GM23338 (cell line): ENCODE results near the gene FABP6. TPM values are rescaled to one million over a fixed set of nuclear protein-coding genes. Genes with fewer than 3 reads are reported as not detected.

Experiments used
- ATAC-seq: fragments of 200-7000 bp; cut with Tn5 transposase; 3 replicates; pipeline ENCODE4 v1.9.1; 2020
- DNase-seq: peaks from one replicate; pipeline ENCODE4 v3.0.0-alpha.2; 2015; ENCODE audit warnings: low spot score
- H2AFZ ChIP-seq: fragments of 200-600 bp; sonication (generic); 2 replicates; pipeline ENCODE4 v1.8.0; 2016; ENCODE audit warnings: antibody characterized with exemption, mild to moderate bottlenecking, moderate library complexity
- H3F3A ChIP-seq: fragments of 200-600 bp; sonication (generic); replicated peaks from 2 replicates; pipeline ENCODE4 v1.8.0; 2017; ENCODE audit warnings: antibody characterized with exemption, mixed run types, low read depth
- H3K27ac ChIP-seq: fragments of 200-600 bp; sonication (generic); 2 replicates; pipeline ENCODE4 v1.6.1; 2016; ENCODE audit warnings: low read depth
- H3K27me3 ChIP-seq: fragments of 200-600 bp; sonication (generic); 2 replicates; pipeline ENCODE4 v1.8.0; 2016; ENCODE audit warnings: mild to moderate bottlenecking, mixed run types, moderate library complexity; ENCODE audit not compliant: insufficient read depth
- H3K36me3 ChIP-seq: fragments of 200-600 bp; sonication (generic); 2 replicates; pipeline ENCODE4 v1.8.0; 2016; ENCODE audit warnings: mild to moderate bottlenecking; ENCODE audit not compliant: insufficient read depth
- H3K4me1 ChIP-seq: fragments of 200-600 bp; sonication (generic); 2 replicates; pipeline ENCODE4 v1.8.0; 2016; ENCODE audit warnings: mild to moderate bottlenecking, moderate library complexity; ENCODE audit not compliant: insufficient read depth
- H3K4me2 ChIP-seq: fragments of 200-600 bp; sonication (generic); 2 replicates; pipeline ENCODE4 v1.7.1; 2017; ENCODE audit warnings: mixed run types
- H3K4me3 ChIP-seq: fragments of 200-600 bp; sonication (generic); 2 replicates; pipeline ENCODE4 v1.6.1; 2016; ENCODE audit warnings: mixed run types
- H3K79me2 ChIP-seq: fragments of 200-600 bp; sonication (generic); replicated peaks from 2 replicates; pipeline ENCODE4 v1.8.0; 2017; ENCODE audit warnings: mild to moderate bottlenecking; ENCODE audit not compliant: insufficient read depth
- H3K9me2 ChIP-seq: fragments of 200-600 bp; sonication (generic); 2 replicates; pipeline ENCODE4 v1.8.0; 2017; ENCODE audit not compliant: insufficient read depth
- H4K20me1 ChIP-seq: fragments of 200-600 bp; sonication (generic); replicated peaks from 2 replicates; pipeline ENCODE4 v1.8.0; 2017; ENCODE audit warnings: mild to moderate bottlenecking; ENCODE audit not compliant: insufficient read depth
- H3K27ac Mint-ChIP-seq: 2 replicates; pipeline ENCODE4 v1.8.0; 2020; ENCODE audit warnings: inconsistent platforms, mild to moderate bottlenecking, moderate library complexity, mixed read lengths
- H3K27me3 Mint-ChIP-seq: 3 replicates; pipeline ENCODE4 v1.8.0; 2022; ENCODE audit warnings: low read depth, mild to moderate bottlenecking, moderate library complexity, mixed read lengths, inconsistent platforms; ENCODE audit not compliant: insufficient read depth, poor library complexity
- H3K36me3 Mint-ChIP-seq: 3 replicates; pipeline ENCODE4 v1.8.0; 2021; ENCODE audit warnings: low read depth, mild to moderate bottlenecking, inconsistent platforms, moderate library complexity, mixed read lengths
- H3K4me1 Mint-ChIP-seq: 3 replicates; pipeline ENCODE4 v1.8.0; 2020; ENCODE audit warnings: mild to moderate bottlenecking, inconsistent platforms, mixed read lengths
- H3K4me3 Mint-ChIP-seq: 3 replicates; pipeline ENCODE4 v1.8.0; 2021; ENCODE audit warnings: moderate library complexity, mild to moderate bottlenecking, inconsistent platforms, mixed read lengths
- H3K9me3 Mint-ChIP-seq: 3 replicates; pipeline ENCODE4 v1.8.0; 2020; ENCODE audit warnings: moderate library complexity, mild to moderate bottlenecking, inconsistent platforms, mixed read lengths
- EZH2 ChIP-seq: fragments of 200-600 bp; sonication (generic); IDR thresholded peaks from one replicate; pipeline ENCODE4 v1.8.0; 2017; ENCODE audit warnings: antibody characterized with exemption, mild to moderate bottlenecking, low read depth; ENCODE audit not compliant: unreplicated experiment
- POLR2AphosphoS5 ChIP-seq: IDR thresholded peaks from 2 replicates; pipeline ENCODE4 v1.6.1; 2016; ENCODE audit warnings: antibody characterized with exemption, low read depth
- STAT1 ChIP-seq: IDR thresholded peaks from one replicate; pipeline ENCODE4 v1.6.1; 2016; ENCODE audit warnings: antibody characterized with exemption; ENCODE audit not compliant: unreplicated experiment
- ZNF114 ChIP-seq: fragments of 250-450 bp; sonication (Bioruptor Pico); IDR thresholded peaks from 2 replicates; pipeline ENCODE4 v1.5.0; 2020; ENCODE audit warnings: mild to moderate bottlenecking, moderate library complexity
- polyA plus RNA-seq: library from polyadenylated mRNA; unstranded; fragments of >200 nt; fragmentation: Nextera tagmentation; extraction: Ambion mirVana; gene quantifications from 2 replicates; pipeline ENCODE4 v1.2.1, GENCODE V29; 2016
- total RNA-seq: library from RNA; depleted of rRNA; stranded (reverse); fragments of >200 nt; shearing (Covaris generic); gene quantifications from 2 replicates; pipeline ENCODE4 v1.2.3, GENCODE V29; 2014
- TF ChIP-seq, protein P1 (sequence below): fragments of 250-450 bp; sonication (Bioruptor Pico); IDR thresholded peaks from 2 replicates; pipeline ENCODE4 v1.5.0; 2020; ENCODE audit warnings: mild to moderate bottlenecking, moderate library complexity

FABP6 gene
- total and polyA plus RNA-seq, 2 experiments from 2014 or later, result 2.2 to 7.5 TPM

DNA sequence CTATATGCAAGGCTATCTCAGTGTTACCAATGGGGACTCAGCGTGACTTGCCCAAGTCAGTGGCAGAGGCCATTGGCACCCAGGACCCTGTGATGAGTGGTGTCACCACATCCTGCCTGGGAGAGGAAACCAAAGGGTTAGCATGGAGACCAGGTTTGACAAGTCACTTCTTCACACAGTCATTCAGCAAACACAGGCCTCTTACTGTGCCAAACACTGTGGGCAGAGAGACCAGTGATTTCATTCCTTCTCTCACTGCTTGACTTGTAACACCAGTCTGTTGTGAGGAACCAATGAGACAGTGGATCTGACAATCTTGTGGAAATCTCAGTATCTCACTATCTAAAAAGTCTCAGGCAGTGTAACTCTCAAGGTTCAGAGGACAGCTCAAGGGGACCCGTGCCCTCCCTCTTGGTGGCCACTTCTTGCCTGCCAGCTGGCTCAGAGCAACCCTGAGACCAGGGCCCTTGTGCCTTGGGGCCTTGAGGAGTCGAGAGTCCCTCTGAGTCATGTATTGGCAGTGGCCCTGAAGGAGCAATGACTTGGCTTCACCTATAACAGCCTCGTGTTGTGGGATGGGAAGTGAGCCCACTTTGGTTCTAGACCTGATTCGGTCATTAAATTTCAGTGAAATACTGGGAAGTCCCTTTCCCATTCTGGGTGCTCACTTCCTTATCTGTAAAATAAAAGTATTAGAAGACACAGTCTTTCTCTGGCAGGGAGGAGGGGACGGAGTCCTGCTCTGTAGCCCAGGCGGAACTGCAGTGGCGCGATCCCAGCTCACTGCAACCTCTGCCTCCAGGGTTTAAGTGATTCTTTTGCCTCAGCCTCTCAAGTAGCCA lies 1.6 kb downstream of the FABP6 start:
- TF ChIP-seq ZNF114 (CRISPR knock-in tag), result no peak
- TF ChIP-seq EZH2, result no peak
- no peak for TF ChIP-seq POLR2AphosphoS5
- TF ChIP-seq, protein P1, sequence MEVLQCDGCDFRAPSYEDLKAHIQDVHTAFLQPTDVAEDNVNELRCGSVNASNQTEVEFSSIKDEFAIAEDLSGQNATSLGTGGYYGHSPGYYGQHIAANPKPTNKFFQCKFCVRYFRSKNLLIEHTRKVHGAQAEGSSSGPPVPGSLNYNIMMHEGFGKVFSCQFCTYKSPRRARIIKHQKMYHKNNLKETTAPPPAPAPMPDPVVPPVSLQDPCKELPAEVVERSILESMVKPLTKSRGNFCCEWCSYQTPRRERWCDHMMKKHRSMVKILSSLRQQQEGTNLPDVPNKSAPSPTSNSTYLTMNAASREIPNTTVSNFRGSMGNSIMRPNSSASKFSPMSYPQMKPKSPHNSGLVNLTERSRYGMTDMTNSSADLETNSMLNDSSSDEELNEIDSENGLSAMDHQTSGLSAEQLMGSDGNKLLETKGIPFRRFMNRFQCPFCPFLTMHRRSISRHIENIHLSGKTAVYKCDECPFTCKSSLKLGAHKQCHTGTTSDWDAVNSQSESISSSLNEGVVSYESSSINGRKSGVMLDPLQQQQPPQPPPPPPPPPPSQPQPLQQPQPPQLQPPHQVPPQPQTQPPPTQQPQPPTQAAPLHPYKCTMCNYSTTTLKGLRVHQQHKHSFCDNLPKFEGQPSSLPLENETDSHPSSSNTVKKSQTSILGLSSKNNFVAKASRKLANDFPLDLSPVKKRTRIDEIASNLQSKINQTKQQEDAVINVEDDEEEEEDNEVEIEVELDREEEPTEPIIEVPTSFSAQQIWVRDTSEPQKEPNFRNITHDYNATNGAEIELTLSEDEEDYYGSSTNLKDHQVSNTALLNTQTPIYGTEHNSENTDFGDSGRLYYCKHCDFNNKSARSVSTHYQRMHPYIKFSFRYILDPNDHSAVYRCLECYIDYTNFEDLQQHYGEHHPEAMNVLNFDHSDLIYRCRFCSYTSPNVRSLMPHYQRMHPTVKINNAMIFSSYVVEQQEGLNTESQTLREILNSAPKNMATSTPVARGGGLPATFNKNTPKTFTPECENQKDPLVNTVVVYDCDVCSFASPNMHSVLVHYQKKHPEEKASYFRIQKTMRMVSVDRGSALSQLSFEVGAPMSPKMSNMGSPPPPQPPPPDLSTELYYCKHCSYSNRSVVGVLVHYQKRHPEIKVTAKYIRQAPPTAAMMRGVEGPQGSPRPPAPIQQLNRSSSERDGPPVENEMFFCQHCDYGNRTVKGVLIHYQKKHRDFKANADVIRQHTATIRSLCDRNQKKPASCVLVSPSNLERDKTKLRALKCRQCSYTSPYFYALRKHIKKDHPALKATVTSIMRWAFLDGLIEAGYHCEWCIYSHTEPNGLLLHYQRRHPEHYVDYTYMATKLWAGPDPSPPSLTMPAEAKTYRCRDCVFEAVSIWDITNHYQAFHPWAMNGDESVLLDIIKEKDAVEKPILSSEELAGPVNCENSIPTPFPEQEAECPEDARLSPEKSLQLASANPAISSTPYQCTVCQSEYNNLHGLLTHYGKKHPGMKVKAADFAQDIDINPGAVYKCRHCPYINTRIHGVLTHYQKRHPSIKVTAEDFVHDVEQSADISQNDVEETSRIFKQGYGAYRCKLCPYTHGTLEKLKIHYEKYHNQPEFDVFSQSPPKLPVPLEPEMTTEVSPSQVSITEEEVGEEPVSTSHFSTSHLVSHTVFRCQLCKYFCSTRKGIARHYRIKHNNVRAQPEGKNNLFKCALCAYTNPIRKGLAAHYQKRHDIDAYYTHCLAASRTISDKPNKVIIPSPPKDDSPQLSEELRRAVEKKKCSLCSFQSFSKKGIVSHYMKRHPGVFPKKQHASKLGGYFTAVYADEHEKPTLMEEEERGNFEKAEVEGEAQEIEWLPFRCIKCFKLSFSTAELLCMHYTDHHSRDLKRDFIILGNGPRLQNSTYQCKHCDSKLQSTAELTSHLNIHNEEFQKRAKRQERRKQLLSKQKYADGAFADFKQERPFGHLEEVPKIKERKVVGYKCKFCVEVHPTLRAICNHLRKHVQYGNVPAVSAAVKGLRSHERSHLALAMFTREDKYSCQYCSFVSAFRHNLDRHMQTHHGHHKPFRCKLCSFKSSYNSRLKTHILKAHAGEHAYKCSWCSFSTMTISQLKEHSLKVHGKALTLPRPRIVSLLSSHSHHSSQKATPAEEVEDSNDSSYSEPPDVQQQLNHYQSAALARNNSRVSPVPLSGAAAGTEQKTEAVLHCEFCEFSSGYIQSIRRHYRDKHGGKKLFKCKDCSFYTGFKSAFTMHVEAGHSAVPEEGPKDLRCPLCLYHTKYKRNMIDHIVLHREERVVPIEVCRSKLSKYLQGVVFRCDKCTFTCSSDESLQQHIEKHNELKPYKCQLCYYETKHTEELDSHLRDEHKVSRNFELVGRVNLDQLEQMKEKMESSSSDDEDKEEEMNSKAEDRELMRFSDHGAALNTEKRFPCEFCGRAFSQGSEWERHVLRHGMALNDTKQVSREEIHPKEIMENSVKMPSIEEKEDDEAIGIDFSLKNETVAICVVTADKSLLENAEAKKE (CRISPR knock-in tag), result no peak
- no peak overlapping the region for H2AFZ ChIP-seq

DNA sequence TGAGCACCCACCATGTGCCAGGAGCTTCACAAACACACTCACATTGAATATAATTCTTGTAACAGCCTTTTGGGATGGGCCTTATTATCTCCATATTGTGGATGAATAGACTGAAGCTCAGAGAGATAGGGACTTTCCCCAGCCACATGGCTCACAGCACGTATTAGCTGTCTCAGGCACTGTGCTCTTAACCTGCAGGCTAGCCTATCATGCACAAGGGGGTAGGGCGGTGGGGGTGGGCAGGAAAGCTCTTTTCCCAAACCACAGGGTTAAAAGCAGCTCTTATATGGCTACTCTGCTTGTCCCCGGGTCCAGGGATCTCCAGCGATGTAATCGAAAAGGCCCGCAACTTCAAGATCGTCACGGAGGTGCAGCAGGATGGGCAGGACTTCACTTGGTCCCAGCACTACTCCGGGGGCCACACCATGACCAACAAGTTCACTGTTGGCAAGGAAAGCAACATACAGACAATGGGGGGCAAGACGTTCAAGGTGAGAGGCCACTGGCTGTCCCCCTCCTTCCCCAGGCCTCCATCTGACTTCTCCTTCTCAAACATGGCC lies 2.6 kb downstream of the FABP6 start:
- TF ChIP-seq STAT1, result no peak
- Mint-ChIP-seq H3K27me3 (peaks cover 19% of the 10 kb centered on the region), H3K4me1 (peaks cover 3% of the 10 kb centered on the region), H3K36me3 (peaks cover 9% of the 10 kb centered on the region), H3K27ac (no peak overlapping the region), H3K4me3 (no peak overlapping the region), H3K9me3 (peaks cover 19% of the 10 kb centered on the region)
- no peak overlapping the region for H3K4me3 ChIP-seq
- H3K4me2 ChIP-seq, result no peak overlapping the region
- H3F3A ChIP-seq, result no peaks in the 10 kb centered on the region
- no peaks in the 10 kb centered on the region for H3K36me3 ChIP-seq
- peak; percentile 80 for ATAC-seq
- H2AFZ ChIP-seq, result peak overlapping the region; percentile 84
- H3K79me2 ChIP-seq, result no peaks in the 10 kb centered on the region
- H3K9me2 ChIP-seq, result no peaks in the 10 kb centered on the region
- H3K4me1 ChIP-seq, result peaks cover 4% of the 10 kb centered on the region; the same call in 1 of the 2 replicates
- no peaks in the 10 kb centered on the region for H3K27me3 ChIP-seq
- no peak overlapping the region for H3K27ac ChIP-seq
- DNase-seq, result no peak
- no peaks in the 10 kb centered on the region for H4K20me1 ChIP-seq

More for the DNA sequence above, 1.6 kb downstream of the FABP6 start:
- Histone ChIP-seq H3K9me2 (no peaks in the 10 kb centered on the region), H3K4me3 (no peak overlapping the region), H3F3A (no peaks in the 10 kb centered on the region), H3K36me3 (no peaks in the 10 kb centered on the region), H3K4me1 (peaks cover 10% of the 10 kb centered on the region), H3K79me2 (no peaks in the 10 kb centered on the region), H3K27me3 (no peaks in the 10 kb centered on the region), H4K20me1 (no peaks in the 10 kb centered on the region), H3K27ac (no peak overlapping the region), H3K4me2 (no peak overlapping the region)
- peaks cover 22% of the 10 kb centered on the region for H3K27me3 Mint-ChIP-seq
- DNase-seq, result no peak
- H3K36me3 Mint-ChIP-seq, result peaks cover 9% of the 10 kb centered on the region
- no peak for ATAC-seq
- no peak overlapping the region for H3K27ac Mint-ChIP-seq
- peaks cover 8% of the 10 kb centered on the region for H3K4me1 Mint-ChIP-seq
- H3K9me3 Mint-ChIP-seq, result peaks cover 19% of the 10 kb centered on the region
- no peak overlapping the region for H3K4me3 Mint-ChIP-seq
